Stimulated activated CD8-positive, alpha-beta memory T cell treated with anti-CD3 and anti-CD28 coated beads, Interleukin-15, amount 100 ng/mL, for 48 hours (primary cell): ENCODE measurements around the gene SMTNL2.
"Not testable (repeated sequence)": the region's sequence is repeated elsewhere in the genome, so short reads cannot be mapped to it uniquely, and the experiment has no call there.

ENCODE experiments used
- DNase-seq, 2 donors: peaks; one replicate each; pipeline ENCODE4 v3.0.0-alpha.2; 2020; ENCODE audit warnings: low read depth in 2 of 2

Gene SMTNL2

DNA sequence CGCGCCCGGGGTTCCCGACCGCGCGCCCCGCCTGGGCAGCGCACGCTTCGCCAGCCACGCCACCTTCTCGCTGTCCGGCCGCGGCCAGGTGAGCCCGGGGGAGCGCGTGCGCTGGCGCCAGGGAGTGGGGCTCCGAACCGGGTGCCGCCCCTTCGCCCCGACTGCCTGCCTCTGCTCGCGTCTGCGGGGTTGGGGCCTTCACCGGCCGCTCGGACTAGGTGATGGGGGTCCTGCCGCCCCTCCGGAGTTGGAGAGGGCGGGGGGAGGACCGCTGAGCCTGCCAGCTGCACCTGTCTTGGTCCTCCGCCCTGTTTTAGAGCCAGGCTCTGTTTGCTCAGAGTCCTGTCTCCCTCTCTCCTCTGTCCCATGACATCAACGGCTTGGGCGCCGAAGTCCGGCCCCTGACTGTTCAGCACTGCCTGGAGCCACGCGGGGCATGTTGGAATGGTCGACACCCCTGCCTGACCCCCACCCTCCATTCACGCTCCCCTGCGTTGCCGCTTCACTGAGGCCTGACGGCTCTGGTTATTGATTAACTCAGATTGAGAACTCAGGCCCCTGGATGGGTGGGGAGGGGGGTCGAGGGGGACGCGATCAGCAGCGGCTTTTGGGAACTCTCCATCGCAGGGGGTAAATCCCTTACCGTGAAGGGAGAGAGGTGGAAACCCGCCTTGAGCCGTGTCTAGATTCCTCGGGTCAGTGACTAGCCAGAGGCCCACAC lies 748 bp downstream of the SMTNL2 start:
- no peak for DNase-seq

DNA sequence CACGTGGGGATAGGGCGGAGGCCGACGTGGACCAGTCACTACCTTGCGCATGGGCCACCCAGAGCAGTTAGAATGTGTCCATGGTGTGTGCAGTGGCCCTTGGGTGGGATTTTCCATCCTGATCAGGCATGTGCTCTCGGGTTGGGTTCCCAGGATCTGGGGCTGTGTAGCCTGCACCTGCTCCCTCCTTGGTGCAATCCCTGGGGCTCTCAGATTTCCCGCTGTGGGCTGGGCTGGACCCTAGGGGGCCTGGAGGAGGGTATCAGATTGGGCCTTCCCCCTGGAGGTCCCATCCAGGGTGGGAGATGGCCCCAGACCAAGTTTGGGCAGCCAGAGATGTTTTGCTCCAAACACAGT lies 1.3 kb downstream of the SMTNL2 start:
- no peak for DNase-seq

DNA sequence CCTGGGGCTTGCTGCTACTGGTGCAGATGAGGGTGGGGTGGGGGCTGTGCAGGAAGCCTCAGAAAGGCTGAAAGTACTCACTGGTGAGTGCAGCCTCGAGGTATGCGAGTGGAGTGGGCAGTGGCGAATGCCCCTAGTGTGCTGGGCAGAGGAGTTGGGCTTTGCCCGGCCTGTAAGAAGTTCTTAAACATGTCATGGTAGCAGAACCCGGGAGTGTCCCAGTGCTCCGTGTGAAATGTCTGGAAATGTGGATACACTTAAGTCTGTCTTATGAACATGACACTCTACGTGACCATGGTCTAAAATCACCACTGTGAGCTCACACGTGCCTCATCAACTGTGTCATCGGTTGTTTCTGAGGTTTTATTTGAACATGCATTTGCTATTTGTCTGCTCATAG lies 1.7 kb downstream of the SMTNL2 start:
- no peak for DNase-seq

DNA sequence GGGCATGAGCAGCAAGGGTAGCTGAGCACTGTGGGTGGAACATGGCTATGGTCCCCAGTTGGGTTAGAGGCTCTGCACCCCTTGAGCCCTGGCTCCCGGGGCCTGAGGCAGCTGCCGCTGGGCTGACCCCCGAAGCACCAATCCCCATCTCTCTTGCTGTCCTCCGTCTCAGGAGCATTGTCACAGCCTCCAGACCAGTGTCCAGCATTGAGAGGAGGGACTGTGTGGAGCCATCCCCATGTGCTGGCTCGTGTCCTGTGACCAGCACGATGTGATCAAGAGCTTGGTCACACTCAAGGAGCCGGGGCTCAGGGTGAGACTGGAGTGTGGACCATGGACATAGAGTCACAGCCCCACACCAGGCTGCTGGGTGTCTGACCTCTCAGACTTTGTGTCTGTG lies 2.9 kb downstream of the SMTNL2 start:
- no peak for DNase-seq

DNA sequence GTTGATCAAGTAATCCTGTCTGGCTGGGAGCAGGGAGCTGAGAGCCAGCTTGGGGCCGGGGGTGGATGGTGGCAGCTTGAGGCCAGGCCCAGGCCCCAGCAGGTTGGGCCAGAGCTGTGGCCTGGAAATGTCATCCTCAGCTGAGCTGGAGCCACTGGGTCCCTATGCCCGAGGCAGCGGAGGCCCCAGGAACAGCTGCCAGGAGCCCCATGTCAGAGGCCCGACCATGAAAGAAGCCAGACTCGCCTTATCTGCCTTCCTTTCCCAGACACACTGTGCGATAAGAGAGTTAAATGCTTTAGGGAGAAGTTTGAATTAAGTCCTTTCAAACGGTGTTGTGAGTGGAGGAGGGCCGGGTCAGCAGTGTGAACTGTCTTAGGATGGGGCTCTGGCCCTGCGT lies 3.5 kb downstream of the SMTNL2 start:
- DNase-seq: no peak

DNA sequence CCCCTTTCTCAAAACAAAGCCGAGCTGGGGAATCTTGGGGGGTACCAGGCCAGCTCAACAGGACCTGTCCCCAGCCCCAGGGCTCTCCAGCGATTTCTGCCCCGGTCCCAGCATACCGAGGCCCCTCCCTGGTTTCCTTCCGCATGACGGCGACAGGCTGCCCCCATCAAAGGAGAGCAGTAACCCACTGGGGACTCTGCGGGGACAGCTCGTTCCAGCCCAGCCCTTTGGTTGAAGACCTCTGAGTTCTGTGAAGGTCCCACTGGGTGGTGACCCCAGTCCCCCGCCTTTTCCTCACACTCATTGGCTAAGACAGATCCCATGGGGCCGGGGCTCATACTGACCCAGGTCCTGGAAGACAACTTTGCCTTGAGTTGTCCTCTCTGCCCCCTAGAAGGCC lies 4.1 kb downstream of the SMTNL2 start:
- no peak for DNase-seq

DNA sequence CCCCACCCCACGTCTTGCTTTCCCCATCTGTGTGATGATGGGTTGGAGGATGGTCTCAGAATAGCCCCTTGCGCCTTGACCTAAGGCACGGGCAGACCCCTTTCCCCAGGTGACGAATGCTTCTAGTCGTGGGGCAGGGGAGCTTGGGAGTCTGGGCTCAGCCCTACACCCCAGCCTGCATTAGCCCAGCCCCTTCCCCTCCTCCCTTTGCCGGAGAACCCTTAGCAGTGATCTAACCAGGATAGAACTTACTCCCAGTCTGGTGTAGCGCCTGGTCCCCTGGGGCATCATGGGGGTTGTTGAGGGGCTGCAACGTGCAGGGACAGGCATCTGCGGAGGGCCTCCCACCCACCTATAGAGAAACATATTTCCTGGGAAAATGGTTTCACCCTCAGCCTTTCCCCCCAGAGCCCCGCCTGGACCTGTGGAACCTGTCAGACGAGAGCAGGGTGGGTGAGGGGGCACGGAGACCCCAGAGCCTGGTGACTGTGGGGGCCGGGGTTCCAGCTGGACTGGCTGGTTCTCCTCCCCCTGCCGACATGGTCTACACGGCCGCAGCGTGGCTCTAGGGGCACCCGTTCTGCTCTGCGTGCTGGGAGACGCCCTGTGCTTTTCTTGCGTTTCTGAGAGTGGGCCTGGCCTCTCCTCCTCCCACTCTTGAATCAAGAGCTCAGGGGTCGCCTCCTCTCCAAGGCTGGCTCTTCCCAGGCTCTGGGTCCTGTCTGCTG lies 4.7 kb downstream of the SMTNL2 start:
- no peak for DNase-seq

DNA sequence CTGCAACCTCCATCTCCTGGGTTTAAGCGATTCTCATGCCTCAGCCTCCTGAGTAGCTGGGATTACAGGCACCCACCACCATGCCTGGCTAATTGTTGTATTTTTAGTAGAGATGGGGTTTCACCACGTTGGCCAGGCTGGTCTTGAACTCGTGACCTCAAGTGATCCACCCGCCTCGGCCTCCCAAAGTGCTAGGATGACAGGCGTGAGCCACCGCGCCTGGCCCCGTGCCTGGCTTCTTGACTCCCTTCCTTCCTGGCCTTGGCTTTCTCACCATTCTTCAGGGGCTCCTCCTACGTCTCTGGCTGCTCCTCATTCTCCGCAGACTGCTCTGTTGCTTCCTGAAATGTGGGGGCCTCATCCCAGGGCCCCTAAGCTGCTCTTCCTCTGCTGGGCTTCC lies 5.7 kb downstream of the SMTNL2 start:
- not testable (repeated sequence) for DNase-seq

DNA sequence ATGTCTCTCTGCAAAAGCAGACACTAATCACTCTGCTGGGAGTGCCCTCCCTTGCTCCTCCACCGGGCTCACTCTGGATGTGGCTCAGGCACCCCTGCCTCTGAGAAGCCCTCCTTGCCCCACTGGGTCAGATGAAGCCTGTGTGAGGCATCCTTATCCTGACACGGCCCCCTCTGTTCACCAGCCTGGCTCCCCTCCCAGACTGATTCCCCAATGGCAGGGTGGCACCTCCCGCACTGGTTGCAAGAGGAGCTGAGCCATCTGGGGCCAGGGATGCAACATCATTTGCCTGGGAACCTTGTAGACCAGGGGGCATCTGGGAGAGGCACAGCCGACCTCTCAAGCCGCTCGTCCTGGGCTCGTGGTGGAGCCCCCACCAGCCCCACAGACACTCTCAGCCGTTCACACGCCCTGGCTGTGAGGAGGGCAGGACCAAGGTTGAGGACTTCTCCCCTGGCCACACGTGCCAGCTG lies 6.7 kb downstream of the SMTNL2 start:
- DNase-seq: no peak

DNA sequence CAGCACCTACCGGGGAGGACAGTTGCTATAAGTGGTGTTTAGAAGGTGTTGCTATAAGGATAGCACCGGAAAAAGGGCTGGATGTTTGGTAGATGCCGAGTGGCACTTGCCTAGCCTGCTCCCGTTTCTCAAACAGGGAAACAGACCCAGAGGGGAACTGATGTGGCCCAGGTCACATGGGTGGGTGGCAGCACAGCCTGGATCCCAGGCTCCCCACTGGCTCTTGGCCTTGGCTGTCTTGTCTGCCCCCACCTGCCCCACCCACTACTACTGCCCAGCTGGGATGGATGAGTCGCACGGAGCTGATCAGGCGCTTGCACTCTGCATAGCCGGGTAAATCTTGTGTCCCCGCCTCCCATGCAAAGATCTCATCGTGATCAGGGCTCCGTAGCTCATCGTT lies 7.2 kb downstream of the SMTNL2 start:
- no peak for DNase-seq

DNA sequence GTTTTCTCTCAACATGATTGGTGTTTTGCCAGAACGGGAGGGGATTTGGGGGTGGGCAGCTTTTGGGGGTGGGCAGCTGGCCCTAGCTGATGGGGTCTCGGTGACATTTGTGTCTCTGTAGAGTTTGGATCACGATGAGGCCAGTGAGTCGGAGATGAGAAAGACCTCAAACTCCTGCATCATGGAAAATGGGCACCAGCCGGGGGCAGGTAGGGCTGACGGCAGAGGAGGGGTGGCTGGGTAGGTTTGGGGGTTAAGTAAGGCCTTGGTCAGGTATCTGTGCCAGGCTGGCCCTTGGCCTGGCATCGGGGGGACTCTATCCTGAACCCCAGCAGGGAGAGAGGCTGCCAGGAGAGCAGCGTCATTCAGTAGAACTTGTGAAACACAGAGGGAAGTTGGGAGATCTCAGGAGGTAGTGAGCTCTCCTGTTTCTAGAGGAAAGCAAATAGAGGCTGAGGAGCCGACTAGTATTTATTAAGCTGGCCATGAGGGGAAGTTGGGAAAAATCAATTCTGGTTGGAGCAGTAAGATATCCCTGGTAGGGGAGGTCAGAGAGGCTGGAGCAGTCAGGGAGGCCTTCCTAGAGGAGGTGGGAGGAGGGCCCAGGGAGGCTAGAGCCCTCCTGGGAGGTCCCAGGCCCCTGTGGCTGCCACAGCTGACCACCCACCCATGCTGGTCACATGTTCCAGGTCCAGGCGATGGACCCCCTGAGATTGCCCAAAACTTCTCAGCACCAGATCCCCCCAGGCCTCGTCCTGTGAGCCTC lies 8.1 kb downstream of the SMTNL2 start:
- no peak for DNase-seq

DNA sequence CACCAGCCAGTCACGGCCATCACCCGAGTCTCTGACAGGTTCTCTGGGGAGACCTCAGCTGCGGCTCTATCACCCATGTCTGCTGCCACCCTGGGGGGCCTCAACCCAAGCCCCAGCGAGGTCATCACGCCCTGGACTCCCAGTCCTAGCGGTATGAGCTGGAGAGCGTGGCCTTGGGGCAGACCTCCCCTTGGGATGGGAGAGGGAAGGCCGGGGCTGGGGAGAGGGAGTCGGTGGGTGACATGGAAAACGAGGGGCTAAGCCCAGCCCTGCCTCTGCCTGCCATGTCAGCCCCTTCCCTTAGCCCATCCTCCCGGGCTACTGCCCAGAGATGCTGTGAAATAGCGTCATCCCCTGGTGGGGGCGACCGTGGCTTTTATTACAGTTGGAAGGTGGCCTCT lies 8.7 kb downstream of the SMTNL2 start:
- no peak for DNase-seq

DNA sequence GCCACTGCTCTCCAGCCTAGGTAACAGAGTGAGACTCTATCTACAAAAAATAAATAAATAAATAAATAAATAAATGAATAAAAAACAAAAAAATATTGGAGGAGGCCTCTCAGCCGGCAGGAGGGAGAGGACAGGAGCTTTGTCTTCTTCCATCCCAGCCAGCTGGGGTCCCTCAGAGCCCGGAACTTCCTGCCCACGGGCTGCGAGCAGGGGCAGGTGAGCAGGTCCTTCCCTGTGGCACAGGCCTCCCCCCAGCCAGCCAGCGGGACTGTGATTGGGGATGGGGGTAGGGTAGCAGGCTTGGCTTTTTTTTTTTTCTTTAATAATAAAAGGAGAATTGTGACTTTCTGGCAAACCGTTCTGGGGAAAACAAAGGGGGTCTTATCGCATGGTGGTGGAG lies 10.1 kb downstream of the SMTNL2 start:
- DNase-seq: no peak

DNA sequence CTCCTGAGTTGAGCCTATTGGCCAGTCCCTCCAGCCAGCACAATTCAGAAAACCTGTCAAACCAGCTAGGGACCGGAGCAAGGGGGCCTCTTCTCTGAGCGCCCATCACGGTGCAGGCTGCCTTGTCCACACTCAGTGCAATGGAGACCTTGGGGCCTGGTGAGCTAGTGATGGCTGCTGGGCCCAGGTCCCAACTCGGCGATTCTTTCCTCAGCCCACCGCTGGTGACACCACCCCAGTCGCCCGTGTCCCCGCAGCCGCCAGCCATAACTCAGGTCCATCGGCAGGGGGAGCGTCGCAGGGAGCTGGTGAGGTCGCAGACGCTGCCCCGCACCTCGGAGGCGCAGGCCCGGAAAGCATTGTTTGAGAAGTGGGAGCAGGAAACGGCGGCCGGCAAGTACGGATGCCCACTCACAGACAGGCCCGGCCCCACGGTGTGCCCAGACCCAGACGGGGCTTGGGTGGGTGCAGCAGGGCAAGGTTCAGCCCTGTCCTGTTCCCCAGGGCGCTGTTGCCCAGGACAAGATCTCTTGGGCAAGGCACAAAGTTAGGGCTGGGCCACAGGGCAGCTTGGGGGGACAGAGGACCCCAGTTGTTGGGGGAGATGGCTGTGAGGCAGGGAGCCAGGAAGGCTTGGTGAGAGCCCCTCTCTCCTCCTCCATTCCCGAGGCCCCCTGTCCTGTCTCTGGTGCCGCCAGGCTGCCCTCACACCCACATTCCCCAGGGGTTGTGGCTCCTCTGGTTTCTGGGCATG lies 10.8 kb downstream of the SMTNL2 start:
- DNase-seq: peak in 1 of 2 donors; percentile 22

DNA sequence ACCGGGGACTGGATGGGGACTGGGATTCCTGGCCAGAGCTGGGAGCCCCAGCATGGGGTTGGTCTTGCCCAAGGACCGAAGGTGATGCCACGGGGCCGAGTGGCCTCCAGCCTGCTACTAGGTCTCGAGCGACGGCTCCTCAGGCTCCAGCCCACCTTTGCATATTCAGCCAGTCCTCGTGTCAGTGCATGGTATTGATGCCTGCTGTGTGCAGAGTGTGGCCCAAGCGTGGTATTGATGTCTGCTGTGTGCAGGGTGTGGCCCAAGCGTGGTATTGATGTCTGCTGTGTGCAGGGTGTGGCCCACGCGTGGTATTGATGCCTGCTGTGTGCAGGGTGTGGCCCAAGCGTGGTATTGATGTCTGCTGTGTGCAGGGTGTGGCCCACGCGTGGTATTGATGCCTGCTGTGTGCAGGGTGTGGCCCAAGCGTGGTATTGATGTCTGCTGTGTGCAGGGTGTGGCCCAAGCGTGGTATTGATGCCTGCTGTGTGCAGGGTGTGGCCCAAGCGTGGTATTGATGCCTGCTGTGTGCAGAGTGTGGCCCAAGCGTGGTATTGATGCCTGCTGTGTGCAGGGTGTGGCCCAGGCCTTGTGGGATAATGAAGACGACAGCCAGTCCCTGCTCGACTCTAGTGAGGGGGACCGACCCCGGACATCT lies 11.5 kb downstream of the SMTNL2 start:
- not testable (repeated sequence) for DNase-seq

DNA sequence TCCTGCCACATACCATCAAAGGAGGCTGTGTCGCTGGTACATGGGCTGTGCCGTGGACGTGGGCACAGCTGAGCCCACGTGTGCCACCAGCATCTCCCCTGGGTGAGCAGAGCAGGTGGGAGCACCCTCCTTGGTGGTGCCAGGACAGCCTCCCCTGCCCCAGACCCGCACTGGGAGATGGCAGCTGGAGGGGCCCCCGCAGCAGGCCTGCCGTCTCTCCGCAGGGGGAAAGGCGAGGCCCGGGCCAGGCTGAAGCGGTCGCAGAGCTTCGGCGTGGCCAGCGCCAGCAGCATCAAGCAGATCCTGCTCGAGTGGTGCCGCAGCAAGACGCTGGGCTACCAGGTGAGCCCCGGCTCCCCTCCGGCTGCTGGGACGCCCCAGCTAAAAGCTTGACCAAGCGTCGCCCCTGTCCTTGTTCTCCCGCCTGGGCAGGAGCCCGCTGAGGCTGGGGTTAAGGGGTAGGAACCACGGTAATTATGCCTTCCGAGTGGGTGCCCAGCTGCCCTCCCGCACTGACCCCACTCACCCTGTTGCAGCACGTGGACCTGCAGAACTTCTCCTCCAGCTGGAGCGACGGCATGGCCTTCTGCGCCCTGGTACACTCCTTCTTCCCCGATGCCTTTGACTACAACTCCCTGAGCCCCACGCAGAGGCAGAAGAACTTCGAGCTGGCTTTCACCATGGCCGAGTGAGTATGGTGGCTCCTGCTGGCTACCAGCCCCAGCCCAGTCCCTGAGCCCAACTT lies 12.5 kb downstream of the SMTNL2 start:
- no peak for DNase-seq

DNA sequence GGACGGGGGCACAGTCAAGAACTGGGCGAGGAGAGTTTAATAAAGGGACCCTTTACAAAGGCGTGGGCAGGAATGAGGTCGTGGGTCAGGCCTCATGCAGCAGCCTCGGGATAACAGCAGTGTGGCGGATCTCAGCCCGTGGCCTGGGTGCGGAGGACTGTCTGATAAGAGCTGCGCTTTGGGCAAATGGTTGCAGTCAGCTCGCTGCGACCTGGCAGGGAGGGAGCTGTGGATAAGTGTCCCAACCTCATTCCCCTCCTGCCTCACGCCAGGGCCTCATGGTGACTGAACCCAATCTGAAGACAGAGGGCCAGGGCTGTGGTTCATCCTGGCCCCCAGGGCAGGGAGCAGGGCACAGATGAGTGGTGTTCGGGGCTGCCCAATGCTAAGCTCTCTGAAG lies 13.6 kb downstream of the SMTNL2 start:
- DNase-seq: no peak

DNA sequence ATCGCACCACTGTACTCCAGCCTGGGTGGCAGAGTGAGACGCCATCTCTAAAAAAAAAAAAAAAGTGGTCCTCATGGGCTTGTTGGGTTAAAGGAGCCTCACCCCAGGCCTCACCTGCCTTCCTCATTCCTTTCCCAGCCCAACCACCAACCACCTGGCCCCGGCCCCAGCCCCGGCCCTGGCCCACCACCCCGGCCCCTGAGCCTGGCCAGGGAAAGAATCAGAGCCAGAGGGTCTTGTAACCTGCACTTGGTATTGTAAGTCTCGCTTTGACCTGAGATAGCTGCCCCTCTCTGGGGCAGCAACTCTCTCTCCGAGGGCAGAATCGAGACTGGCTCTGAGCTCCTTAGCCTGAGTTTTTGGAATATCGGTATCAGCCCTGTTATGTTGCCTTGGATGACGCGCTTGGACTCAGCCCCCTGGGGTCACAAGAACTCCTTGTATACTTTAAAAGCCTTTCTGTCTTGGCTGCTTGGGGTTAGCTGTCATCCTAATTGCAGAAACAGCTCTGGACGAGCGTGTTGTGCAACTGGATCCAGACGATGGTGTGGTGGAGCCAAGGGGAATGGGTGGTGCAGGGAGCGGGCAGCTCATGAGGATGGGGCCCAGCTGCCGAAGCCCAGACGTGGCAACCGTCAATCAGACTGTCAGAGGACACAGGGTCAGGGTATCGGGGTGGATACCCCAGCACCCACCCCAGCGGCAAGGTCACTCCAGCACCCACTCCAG lies 14.6 kb downstream of the SMTNL2 start:
- DNase-seq: no peak

DNA sequence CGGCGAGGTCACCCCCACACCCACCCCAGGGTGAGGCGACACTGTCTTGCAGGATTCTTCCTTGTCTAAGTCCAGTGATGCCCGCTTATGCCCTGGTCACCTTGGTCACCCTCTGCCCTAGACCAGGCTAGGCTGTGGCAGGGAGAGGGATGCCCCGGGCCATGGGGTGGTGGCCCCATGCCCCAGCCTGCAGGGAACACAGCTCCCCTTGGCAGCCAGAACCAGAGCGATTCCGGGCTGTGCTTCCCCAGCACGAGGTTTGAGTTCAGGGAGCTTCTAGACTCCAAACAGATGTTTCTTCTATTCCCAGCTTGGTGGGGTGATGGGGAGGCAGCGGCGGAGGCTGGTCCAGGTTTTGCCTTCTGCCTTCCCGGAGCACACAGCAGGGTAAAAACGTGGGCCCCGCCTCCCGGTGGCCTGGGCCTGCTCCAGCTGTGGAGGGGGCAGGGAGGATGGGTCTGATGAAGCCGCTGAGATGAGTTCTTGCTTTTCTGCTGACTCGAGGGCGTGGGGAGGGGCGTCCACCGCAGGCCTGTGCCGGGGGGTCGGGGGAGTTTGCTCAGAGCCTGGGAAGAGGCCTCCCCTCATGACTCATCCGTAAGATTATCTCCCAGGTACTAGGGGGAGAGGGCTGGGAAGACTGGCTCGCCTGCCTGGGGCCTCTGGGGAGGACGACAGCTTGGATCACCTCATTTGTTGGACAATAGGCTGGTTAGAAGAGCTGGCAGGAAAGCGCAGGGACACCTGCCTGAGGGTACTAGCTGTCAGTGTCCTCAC lies 15.4 kb downstream of the SMTNL2 start:
- DNase-seq: no peak
